HG03571 (cell line): ENCODE measurements around the gene MIER2.
"Not testable (repeated sequence)": the region's sequence is repeated elsewhere in the genome, so short reads cannot be mapped to it uniquely, and the experiment has no call there.

ENCODE experiments used
- ATAC-seq: cut with Tn5 transposase; IDR thresholded peaks from one replicate; pipeline ENCODE4 v1.9.1; 2021; ENCODE audit not compliant: unreplicated experiment

The MIER2 gene

GRCh38 chr19:364496-365287, 20.1 kb upstream of the MIER2 start:
- ATAC-seq = no peak

- ATAC-seq = no peak
Measured at GRCh38 chr19:362683-363082, 18.1 kb upstream of the MIER2 start.

GRCh38 chr19:362154-362553, 17.6 kb upstream of the MIER2 start:
- no peak for ATAC-seq

GRCh38 chr19:359653-359925, 15.0 kb upstream of the MIER2 start:
- ATAC-seq = no peak

GRCh38 chr19:355536-355935, 10.9 kb upstream of the MIER2 start:
- not testable (repeated sequence) for ATAC-seq

- ATAC-seq = no peak
Measured at GRCh38 chr19:355134-355533, 10.5 kb upstream of the MIER2 start.

GRCh38 chr19:351976-352625, 7.5 kb upstream of the MIER2 start:
- no peak for ATAC-seq

- ATAC-seq = no peak
Measured at GRCh38 chr19:347946-348861, 3.6 kb upstream of the MIER2 start.

- ATAC-seq = no peak
Measured at GRCh38 chr19:345320-345879, 804 bp upstream of the MIER2 start.

- no peak for ATAC-seq
Measured at GRCh38 chr19:343941-344624, 513 bp downstream of the MIER2 start.

GRCh38 chr19:343451-343931, 1.1 kb downstream of the MIER2 start:
- no peak for ATAC-seq

- no peak for ATAC-seq
Measured at GRCh38 chr19:342801-343421, 1.7 kb downstream of the MIER2 start.

GRCh38 chr19:342128-342455, 2.5 kb downstream of the MIER2 start:
- no peak for ATAC-seq

- no peak for ATAC-seq
Measured at GRCh38 chr19:341386-342127, 3.0 kb downstream of the MIER2 start.

- ATAC-seq = no peak
Measured at GRCh38 chr19:340620-341385, 3.8 kb downstream of the MIER2 start.

GRCh38 chr19:339262-339887, 5.2 kb downstream of the MIER2 start:
- ATAC-seq = no peak

- ATAC-seq = no peak
Measured at GRCh38 chr19:338421-338820, 6.2 kb downstream of the MIER2 start.

GRCh38 chr19:336067-336614, 8.5 kb downstream of the MIER2 start:
- ATAC-seq = no peak
